ENCODE results near the gene SSR1.
"Not testable (repeated sequence)": the region's sequence is repeated elsewhere in the genome, so short reads cannot be mapped to it uniquely, and the experiment has no call there.

The SSR1 gene

DNA sequence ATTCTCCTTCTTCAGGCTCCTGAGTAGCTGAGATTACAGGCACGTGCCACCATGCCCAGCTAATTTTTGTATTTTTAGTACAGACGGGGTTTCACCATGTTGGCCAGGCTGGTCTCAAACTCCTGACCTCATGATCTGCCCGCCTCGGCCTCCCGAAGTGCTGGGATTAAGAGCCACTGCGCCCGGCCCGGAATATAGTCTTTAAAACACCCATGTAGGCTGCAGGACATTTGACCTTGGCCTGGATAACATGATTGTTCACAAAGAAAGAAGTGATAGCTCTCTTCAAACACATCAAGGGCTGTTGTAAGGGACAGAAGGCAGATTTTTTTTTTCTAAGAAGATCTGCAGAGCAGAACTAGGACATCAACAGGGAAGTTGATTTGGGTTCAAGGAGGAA is 38.5 kb downstream of the SSR1 start:
- not testable (repeated sequence) for DNase-seq

DNA sequence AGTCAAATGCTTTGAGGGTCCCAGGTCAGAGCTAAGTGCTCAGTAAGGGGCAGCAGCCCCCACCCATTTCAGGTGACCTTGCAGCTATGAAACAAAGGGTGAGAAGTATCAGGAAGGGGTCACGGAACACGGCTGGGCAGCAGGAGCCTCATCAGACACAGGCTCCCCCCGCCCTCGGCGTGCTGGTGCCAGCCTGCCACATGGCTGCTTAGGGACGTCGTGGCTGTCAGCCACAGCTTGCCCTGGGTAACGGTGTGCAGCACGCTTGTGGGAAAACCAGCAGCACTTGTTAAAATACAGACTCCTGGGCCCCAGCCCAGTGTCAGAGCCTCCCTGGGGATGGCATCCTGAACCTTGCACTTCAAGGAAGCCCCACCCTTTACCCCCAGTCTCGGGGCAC is 39.3 kb downstream of the SSR1 start:
- no peak for DNase-seq

DNA sequence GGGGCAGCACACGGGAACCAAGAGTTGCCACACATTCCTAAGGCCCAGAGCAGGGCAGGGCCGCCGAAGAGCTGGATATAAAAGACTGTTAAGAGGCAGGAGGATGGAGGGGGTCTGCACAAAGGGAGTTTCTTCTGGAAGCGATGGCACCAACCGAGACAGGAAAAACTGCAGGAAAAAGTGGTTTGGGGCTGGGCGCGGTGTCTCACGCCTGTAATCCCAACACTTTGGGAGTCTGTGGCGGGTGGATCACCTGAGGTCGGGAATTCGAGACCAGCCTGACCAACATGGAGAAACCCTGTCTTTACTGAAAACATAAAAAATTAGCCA is 41.8 kb downstream of the SSR1 start:
- DNase-seq, result no peak

DNA sequence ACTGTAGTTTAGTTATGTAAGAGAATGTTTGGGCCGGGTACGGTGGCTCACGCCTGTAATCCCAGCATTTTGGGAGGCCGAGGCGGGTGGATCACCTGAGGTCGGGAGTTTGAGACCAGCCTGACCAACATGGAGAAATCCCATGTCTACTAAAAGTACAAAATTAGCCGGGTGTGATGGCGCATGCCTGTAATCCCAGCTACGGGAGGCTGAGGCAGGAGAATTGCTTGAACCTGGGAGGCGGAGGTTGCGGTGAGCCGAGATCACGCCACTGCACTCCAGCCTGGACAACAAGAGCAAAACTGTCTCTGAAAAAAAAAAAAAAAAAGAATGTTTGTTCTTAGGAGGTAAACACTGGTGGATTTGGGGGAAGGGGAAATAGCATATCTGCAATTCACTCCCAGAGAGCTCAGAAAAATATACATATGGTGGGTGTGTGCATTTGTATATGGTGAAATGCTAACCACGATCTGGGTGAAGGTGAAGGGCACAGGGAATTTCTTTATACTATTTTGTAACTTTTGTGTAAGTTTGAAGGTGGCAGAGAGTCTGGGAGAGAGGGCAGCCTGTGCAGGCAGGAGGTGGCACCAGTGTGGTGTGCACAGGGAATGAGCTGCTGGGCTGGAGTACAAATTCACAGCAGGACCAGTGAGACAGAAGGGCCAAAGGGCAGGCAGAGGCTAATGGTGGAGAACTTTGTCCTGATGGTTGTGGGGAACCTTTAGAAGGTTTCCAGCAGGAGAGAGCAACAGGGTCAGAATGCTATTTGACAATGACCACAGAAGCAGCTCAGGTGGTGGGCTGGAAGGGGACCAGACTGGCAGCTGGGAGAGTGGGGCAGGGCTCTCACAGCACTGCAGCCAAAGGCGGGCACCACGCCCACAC is 42.4 kb downstream of the SSR1 start:
- peak in 1 of 2 donors; percentile 38 for DNase-seq

DNA sequence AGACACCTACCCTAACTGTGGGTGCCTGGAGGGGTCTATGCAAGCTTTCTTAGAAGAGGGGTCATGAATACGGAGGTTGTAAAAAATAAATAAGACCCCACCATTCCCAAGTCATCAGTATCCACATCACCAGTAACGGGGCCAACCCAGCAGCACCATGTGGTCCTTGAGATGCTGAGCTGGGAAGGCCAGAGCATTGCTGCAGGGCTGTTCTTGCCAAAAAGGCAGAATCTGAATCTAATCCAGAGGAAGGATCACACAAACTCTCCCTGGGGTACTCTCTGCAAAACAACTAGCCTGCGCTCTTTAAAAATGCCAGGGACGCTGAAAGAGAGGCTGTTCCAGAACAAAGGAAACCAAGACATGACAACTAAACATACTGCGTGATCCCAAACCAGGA is 43.2 kb downstream of the SSR1 start:
- no peak for DNase-seq

DNA sequence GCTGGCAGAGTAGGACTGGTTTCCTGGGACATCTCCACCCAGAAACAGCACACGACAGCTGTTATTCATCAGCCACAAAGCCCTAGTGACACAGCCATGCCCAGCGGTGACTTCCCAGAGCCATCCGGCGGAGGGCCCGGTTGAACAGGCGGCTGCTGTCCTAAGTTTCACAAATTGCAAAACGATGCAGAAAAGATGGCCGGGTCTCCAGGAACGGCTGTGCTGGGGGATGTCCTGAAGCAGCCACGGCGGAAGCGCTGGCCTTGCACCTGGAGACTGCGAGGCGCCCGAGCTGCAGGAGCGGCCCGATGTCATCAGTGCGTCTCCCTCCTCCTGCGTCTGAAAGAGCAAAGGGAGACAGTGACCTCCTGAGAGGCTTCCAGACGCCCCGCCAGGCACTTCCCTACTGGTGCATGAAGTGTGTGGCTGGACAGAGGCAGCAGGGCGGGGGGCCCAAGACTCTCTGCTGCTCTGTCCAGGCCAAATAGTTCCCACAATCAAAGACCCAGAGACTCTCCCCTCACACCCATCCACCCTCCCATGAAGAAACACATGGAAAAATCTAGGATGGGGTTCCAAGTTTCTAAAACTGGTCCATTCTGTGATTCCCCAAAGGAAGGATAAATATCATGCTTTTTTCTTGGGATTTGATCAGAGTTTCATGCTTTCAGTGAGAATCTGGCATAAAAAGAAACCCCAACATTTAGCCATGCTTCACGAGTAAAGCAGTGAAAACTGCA is 44.0 kb downstream of the SSR1 start:
- no peak for DNase-seq

DNA sequence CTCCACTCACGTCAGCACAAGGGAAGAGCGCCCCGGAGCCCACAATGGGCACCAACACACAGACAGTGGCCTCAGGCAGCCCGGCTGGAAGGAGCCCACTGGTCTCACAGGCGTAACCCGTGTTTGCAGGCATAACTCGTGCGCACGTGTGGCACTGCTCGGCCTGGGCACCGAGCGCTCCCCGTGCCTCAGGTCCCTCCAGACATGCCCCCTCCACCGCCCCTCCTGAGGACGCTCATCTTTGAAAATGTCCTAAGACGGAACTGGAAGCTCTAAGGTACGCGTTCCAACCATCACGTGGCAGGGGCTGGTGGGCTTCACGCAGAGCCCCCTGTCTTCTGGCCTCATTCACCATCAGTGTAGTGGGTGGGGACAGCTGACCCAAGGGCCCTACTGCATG is 44.6 kb downstream of the SSR1 start:
- no peak for DNase-seq

DNA sequence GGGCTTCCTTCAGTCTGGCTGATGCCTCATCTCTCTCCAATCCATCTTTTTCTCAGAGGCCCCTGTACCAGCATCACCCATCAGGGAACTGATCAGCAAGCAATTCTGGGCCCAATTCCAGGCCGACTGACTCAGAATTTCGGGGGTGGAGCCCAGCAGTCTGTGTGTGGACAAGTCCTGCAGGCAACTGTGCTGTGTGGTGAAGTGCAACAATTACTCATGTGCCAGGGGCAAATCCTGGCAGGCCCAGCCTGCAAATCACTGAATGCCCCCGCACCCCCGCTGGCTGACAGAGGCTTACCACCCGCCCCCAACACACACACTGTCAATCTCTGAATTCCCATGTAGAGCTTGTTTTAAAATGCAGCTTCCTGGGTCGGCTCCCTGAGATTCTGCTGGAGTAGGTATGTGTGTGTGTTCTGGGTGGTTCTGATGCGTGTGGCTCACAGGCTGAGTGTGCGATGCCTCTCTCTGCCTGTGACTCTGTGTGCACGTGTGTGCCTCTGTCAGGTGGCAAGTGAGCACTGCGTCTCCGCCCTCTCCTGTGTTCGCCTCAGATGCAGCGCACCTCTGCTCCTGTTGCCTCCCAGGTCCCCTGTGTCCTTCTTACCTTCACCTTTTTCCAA is 45.4 kb downstream of the SSR1 start:
- peak; percentile 55 to 60 for DNase-seq

DNA sequence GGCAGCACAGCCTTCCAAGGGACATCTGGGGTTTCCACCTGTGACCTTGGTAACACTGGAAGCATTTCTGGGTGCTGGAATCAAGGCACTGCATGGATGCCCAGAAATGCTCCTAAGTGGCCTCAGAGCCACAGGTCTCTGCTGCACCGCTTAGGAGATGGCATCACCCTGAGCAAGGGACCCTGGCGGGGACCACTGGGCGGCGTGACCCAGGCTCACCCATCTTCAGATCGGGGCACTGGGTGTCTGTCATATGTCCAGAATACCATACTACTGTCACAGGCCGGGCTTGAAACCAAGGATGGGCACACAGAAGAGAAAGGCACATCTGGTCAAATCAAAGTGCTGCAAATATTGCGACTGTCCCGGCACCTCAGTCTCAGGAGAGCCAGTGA is 45.9 kb downstream of the SSR1 start:
- no peak for DNase-seq

DNA sequence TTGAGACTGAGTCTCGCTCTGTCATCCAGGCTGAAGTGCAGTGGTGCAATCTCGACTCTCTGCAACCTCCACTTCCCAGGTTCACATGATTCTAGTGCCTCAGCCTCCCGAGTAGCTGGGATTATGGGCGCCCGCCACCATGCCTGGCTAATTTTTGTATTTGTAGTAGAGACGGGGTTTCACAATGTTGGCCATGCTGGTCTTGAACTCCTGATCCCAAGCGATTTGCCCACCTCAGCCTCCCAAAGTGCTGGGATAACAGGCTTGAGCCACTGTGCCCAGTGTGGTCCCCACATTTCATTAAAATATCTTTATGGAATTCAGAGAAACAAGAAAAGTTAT is 47.6 kb downstream of the SSR1 start:
- not testable (repeated sequence) for DNase-seq

DNA sequence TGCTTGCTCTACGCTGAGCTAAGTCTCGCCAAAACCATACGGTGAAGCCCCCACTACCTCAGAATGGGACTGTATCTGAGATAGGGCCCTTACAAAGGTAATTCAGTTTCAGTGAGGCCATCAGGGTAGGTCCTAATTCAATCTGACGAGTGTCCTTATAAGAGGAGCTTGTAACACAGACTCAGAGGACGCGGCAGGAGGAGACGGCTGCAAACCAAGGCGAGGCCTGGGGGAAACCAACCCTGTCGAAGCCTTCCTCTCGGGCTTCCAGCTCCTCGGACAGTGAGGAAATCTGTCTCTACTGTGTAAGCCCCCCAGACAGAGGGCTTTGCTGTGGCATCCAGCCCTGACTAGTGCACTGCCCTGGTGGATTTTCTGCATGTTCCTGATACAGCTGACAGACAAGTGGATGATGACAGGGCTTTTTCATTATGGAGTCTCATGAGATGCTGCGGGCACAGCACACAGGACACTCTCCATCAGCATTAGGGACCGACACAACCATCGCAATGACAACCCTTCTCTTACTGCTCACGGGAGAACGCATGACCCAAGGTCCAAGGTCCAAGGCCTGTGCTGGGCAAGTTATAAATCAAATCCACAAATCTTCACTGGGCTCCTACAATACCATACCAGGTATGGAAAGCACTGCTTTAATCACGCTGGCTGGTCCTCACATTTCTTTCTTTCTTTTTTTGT is 48.2 kb downstream of the SSR1 start:
- no peak for DNase-seq

DNA sequence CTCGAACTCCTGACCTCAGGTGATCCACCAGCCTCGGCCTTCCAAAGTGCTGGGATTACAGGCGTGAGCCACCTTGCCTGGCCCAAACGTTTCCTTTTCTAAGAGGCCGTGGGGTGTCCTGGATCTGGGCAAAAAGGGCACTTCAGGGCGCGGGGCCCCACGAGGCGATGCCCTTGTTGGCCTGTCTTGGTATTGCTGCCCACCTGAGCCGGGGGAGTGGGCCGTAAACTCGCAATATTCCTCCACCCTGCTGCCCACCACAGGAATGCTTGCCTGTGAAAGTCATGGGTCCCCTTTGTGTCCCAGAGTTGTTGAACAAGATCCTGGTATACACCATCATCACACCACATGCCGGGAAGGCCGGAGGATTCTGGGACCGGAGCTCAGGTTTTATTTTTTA is 49.0 kb downstream of the SSR1 start:
- no peak for DNase-seq

DNA sequence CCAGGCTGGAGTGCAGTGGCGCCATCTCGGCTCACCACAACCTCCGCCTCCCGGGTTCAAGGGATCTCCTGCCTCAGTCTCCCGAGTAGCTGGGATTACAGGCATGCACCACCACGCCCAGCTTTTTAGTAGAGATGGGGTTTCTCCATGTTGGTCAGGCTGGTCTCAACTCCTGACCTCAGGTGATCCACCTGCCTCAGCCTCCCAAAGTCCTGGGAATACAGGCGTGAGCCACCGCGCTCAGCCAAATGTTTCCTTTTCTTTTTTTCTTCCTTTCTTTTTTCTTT is 49.5 kb downstream of the SSR1 start:
- DNase-seq, result not testable (repeated sequence)

DNA sequence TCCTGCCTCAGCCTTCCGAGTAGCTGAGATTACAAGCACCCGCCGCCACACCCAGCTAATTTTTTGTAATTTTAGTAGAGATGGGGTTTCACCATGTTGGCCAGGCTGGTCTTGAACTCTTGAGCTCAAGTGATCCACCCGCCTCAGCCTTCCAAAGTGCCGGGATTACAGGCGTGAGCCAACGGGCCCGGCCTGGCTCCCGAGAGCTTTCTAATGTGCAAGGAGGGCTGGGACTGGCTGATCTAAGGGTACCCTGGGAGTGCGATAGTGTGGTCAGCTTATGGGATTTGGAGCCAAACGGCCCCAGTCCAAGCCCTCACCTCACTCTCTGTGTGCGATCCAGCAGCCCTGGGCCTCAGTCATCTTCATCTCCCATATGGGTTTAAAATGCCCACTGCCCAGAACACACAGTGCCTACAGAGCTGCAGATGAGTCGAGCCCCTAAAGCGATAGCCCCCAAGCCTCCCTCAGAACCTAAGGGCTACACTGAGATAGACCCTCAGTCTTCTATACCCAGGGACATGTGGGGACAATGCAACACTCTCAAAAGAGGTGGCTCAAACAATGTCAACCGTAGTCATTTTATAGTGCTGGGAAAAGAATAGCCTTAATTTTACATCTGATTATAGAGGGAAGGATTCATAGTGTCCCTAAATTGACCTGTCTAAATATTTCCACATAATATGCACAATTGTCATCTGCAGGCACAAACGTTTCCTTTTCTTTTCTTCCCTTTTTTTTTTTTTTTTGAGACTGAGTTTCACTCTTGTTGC is 50.1 kb downstream of the SSR1 start:
- peak; percentile 47 to 53 for DNase-seq

DNA sequence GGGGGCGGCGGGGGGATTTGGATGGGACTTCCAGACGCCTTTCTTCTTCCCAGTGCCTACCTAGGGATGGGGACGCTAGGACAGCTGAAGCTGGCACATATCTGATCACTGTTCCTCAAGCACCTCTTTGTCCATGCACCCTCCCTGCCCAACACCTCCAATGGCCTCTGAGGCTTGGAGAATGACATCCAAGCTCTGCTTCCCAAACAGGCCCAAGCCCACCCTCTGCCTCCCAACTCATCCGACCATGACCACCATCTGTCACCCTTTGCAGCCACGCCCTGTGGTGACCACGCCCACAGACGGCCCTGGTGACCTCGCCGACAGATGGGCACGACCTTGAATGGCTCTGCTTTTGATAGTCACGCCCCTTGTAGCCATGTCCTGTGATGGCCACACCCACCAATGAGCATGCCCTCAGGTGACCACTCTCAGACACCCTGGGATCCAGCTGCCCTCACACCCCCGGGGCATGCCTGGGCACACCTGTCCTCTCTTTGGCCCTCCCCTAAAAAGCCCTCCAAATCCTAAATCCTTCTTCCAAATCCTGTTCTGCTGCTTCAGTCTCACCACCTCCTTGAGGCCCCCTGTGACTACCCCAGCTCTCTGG is 51.0 kb downstream of the SSR1 start:
- DNase-seq, result peak; percentile 51 to 64

DNA sequence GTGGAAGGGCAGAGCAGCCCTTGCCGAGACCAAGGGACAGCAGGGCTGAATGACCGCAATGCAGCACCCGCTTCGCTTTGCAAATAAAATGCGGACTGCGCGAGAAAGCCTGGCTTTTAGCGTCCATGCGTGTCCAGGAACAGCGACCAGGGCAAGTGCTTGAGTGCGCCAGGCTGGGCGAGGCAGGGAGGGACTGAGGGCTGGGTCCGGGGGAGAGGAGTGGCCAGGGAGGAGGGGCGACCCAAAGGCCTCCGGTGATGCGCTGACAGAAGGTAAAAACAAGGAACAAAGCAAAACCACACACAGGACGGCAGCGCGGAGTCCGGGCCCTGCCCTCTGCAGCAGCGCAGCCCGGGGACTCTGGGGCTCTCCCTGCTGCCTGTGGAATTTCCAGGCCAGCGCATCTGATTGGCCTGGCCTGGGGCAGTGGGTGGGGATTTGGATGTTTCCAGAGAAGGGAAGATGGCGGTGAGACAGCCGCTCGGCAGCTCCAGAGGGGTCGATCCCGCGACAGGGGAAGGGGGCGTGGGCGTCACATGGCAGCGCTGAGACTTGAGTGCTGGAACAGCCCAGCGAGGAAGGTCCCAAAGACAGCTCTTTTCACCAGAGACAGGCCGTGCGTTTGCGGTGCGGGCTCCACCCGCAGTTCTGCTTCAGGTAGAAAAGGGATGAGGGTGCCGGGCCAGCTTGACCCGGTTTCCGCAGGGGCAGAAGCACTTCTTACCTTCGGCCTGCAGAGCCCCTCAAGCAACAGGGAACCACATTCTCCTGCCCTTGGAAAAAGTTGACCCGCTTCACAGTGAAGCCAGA is 51.8 kb downstream of the SSR1 start:
- peak; percentile 91 to 97 for DNase-seq

DNA sequence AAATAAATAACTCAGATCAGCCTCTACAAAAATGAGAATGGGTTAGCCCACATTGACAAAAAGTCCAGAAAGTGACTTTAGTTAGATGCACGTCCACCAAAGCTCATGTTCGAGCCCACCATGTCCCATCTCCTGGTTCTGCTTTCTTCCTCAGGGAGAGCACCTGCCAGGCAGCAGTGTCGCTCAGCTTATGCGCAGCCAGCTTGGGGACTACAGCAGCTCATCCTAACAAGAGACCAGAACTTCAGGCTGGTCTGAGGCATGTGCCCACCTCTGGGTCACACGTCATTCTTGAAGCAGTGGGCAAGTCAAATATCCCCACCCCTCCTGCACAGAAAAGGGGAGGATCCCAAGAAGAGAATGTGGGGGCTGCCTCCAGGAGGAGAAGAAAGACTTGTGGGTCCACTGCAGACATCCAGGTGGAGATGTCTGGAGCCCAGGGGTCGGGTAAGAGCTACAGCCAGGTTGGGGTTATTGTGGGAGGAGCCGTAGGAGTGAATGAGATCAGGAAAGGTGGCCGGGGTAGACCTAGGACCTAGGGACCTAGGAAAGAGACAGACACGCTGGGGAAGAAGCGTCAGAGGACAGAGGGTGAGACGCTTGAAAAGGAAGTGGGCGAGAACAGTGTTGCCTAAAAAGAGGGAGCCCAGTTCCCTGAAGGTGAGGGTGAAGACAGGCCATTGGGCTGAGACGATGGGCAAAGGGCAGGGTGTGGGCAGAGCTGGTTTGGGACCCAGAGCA is 52.5 kb downstream of the SSR1 start:
- peak in 1 of 2 donors; percentile 54 for DNase-seq

DNA sequence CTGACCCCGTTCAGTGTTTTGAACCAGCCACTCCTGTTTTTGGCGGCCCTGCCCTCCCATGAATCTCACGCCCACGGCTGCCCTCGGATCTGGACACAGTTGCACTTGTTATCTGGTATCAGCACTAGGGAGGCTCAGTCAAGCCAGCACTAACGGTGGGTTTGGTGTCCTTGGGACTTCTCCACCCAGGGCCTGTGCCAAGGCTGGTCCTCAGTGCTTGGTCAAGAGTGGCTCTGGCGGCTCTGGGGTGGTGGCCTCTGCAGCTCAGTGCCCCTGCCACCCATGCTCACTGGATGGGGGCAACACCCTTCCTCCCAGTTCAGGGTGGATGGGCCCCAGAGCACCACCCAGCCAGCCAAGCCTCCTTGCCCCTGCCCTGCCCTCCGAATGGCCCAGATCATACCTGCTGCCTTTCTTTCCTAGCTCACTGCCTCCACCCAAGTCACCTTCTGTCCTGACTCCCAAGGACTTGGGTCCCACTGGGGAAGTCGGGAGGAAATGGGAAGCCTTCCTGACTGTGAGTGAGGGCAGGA is 54.7 kb downstream of the SSR1 start:
- DNase-seq, result no peak

DNA sequence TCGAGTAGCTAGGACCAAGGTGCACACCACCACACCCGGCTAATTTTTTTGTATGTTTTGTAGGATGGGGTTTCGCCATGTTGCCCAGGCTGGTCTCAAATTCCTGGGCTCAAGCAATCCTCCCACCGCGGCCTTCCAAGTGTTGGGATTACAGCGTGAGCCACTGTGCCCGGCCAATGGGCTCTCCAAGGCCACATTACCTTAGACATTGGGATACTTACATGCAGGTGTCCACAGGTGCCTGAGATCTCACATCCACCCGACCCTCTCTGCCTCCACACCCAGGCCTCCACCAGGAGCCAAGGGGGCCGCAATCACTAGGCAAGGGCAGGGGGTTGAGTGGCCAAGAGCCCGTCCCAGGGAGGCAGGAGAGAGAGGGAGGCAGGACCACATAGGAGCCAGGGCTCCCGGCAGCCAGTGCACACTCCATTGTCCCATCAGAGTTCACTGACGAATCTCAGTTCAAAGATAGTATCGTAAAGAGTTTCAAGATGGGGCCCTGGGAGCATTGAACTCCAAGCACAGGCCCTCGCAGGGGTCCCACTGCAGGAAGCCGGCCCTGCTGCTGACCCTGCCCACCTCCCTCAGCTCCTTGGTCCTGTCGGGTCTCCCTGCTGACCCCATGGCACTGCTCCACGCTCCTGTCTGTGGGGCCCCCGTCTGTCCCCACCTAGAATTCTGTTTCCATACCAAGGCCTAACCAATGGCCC is 55.3 kb downstream of the SSR1 start:
- DNase-seq, result no peak

DNA sequence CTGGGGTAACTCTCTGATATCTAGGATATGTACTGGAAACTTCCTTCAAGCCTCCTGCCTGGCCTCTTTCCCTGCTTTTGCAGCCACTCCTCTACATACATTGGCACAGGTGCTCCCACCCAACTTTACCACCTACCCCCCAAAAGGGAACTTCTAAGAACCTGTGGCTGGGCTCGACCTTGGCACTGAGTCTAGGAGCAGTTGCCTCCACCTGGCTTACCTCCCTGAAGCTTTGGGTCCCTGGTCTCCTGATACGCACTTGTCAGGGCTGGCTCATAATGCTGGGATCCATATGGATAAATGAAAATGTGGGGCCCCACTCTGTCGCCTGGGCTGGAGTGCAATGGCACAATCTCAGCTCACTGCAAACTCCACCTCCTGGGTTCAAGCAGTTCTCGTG is 56.2 kb downstream of the SSR1 start:
- DNase-seq, result no peak
